HG03342 (cell line): Measurements from ENCODE around the gene JPH4.
A peak's percentile ranks its signal among the peaks of the same experiment; 100 is the strongest.

Source experiments
- ATAC-seq: cut with Tn5 transposase; IDR thresholded peaks from one replicate; pipeline ENCODE4 v1.9.1; 2021; ENCODE audit warnings: mild to moderate bottlenecking, moderate library complexity; ENCODE audit not compliant: unreplicated experiment

JPH4 gene

GRCh38 chr14:23580948-23581281 lies 2.3 kb upstream of the JPH4 start:
- no peak for ATAC-seq

- ATAC-seq: no peak
Observed at GRCh38 chr14:23580152-23580926, 1.7 kb upstream of the JPH4 start.

GRCh38 chr14:23579739-23580138 lies 1.1 kb upstream of the JPH4 start:
- ATAC-seq: no peak

- ATAC-seq: no peak
Observed at GRCh38 chr14:23579311-23579630, 681 bp upstream of the JPH4 start.

GRCh38 chr14:23577710-23578392 lies 739 bp downstream of the JPH4 start:
- no peak for ATAC-seq

GRCh38 chr14:23577004-23577681 lies 1.4 kb downstream of the JPH4 start:
- no peak for ATAC-seq

- ATAC-seq: no peak
Observed at GRCh38 chr14:23573384-23574015, 5.1 kb downstream of the JPH4 start.

GRCh38 chr14:23572836-23573235 lies 5.8 kb downstream of the JPH4 start:
- ATAC-seq: no peak

GRCh38 chr14:23572524-23572828 lies 6.1 kb downstream of the JPH4 start:
- no peak for ATAC-seq

- ATAC-seq: no peak
Observed at GRCh38 chr14:23571701-23572523, 6.7 kb downstream of the JPH4 start.

GRCh38 chr14:23570806-23571483 lies 7.6 kb downstream of the JPH4 start:
- no peak for ATAC-seq

- ATAC-seq: no peak
Observed at GRCh38 chr14:23569443-23570151, 9.0 kb downstream of the JPH4 start.

- no peak for ATAC-seq
Observed at GRCh38 chr14:23568600-23569331, 9.8 kb downstream of the JPH4 start.

- no peak for ATAC-seq
Observed at GRCh38 chr14:23568021-23568599, 10.5 kb downstream of the JPH4 start.

- ATAC-seq: peak; percentile 86
Observed at GRCh38 chr14:23567186-23568020, 11.2 kb downstream of the JPH4 start, which contains the start of gene AP1G2. Gene AP1G2, minus strand, starts transcription at chr14:23567791. Its CDS starts 477 bp downstream, at chr14:23567314.

GRCh38 chr14:23566778-23567185 lies 11.8 kb downstream of the JPH4 start:
- ATAC-seq: no peak

GRCh38 chr14:23566112-23566777 lies 12.3 kb downstream of the JPH4 start:
- ATAC-seq: no peak
